Ovary (tissue), 3 donors: ENCODE measurements around the gene SNAP47.

Experiments
- POLR2A ChIP-seq: fragments of 450-650 bp; IDR thresholded peaks from one replicate; pipeline ENCODE4 v1.6.1; 2017; ENCODE audit warnings: antibody characterized with exemption, mild to moderate bottlenecking, moderate library complexity
- TF ChIP-seq, protein P1 (sequence below), 3 donors: fragments of 450-650 bp in 2 of 3; fragments of 200-600 bp in 1 of 3; IDR thresholded peaks; one replicate each; pipeline versions ENCODE4 v1.5.1 to v1.8.0; 2016 to 2022; ENCODE audit warnings: antibody characterized with exemption in 3 of 3, mild to moderate bottlenecking in 1 of 3
- donor health status: DM: no; HTN: no; CAD: no.

- TF ChIP-seq, protein P1, sequence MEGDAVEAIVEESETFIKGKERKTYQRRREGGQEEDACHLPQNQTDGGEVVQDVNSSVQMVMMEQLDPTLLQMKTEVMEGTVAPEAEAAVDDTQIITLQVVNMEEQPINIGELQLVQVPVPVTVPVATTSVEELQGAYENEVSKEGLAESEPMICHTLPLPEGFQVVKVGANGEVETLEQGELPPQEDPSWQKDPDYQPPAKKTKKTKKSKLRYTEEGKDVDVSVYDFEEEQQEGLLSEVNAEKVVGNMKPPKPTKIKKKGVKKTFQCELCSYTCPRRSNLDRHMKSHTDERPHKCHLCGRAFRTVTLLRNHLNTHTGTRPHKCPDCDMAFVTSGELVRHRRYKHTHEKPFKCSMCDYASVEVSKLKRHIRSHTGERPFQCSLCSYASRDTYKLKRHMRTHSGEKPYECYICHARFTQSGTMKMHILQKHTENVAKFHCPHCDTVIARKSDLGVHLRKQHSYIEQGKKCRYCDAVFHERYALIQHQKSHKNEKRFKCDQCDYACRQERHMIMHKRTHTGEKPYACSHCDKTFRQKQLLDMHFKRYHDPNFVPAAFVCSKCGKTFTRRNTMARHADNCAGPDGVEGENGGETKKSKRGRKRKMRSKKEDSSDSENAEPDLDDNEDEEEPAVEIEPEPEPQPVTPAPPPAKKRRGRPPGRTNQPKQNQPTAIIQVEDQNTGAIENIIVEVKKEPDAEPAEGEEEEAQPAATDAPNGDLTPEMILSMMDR (IDR thresholded peaks at IDR 0.05): no peak
- no peak for TF ChIP-seq POLR2A
Measured at GRCh38 chr1:227753999-227754711, 18.9 kb downstream of the SNAP47 start.
